ENCODE results near the gene GALNTL6. TPM values are rescaled to one million over a fixed set of nuclear protein-coding genes. Genes with fewer than 3 reads are reported as not detected.
"Not testable (repeated sequence)": the region's sequence is repeated elsewhere in the genome, so short reads cannot be mapped to it uniquely, and the experiment has no call there.

The GALNTL6 gene
- polyA plus RNA-seq, 12 donors, result 0.19 to 2.6 (median 0.70) TPM; not detected in 2

DNA sequence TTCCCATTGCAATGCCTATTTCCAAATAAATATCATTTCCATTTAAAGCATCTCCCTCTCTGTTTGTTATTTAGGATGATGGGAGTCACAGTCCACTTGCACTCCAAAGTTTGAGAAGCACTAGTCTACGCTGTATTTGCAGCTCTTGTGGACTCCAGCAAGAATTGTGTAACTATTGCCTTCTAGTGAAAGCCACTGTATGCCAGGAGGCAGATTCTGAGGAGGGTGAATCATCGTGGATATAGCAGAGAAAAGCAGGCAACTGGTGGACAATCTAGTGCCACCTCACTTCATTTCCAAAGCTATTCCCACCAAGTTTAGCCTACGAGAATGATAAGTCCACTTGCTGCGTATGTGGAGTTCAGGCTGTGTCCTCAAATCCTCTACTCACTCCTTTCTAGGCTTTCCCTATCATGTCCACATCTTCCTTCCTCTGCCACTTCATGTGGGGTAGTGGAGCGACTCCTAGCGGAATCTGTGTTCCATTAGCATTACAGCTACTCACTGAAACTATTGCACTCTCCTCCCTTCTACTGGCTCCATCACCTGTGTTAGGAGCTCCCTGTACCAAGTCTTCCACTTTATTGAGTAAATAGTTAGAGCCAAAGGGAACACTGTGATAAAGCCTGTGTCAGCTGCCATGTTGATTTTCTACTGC, 853.6 kb downstream of the GALNTL6 start:
- no peak for DNase-seq

DNA sequence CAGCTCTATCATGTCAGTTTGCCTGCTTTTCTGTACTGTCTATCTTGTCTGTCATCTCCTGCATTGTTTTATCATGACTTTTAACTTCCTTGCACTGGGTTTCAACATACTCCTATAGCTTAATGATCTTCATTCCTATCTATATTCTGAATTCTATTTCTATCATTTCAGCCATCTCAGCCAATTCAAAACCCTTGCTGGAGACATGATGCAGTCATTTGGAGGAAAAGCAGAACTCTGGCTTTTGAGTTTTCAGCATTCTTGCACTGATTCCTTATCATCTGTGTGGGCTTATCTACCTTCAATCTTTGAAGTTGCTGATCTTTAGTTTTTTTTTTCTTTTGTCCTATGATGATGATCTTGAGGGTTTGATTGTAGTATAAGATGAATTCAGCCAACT, 861.6 kb downstream of the GALNTL6 start:
- DNase-seq, result no peak

DNA sequence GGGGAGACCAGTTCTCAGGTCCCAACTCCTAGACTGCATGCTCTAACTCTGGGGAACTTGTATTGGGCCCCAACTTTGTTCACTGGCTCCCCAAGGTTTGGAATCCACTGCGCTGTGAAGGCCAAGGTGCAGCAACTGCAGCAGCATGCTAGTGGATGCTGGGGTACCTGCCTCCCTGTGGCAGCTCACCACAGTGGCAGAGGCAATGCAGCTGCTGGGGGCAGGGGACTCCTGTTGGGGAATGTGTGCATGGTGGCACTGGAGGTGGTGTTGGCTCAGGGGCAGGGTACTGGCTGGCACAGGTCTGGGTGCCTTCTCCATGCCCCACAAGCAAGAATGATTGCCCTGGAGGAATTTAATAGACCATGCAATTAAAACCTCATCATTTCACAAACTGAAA, 862.0 kb downstream of the GALNTL6 start:
- DNase-seq, result no peak

DNA sequence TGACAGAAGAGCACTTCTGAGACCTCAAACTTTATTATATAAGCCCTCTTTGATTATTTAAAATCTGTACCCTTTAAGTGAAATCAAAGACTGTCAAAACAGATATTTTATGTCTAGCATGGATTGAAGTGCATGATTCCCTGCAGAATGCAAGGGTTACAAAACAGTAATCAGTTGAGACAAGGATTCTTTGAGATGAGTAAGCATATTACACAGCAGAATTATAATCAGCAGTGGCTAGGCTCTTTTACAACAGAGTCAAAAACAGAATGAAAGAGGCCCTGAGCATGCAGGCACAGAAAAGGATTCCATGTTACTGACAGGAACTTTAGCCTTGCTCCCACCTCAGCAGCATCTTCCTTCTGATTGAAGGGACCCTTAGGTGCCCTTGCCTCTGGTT, 867.5 kb downstream of the GALNTL6 start:
- DNase-seq, result no peak

DNA sequence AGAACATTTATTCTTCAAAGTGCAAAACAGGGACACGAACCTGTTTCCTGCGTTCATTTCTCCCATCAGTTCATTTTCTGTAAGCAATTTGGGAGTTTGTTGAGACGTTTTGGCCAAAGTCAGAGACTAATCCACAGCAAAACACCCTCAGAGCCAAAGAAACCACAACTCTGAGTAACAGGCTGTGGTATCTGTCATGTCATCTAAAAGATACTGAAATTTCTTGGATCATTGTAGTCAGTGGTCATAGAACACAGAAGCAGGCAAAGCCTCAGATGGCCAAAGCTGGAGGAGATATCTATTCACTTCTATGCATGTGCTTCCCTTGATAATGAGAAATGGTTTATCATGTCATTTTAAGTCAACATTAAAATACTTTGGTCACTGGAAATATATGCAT, 869.8 kb downstream of the GALNTL6 start:
- no peak for DNase-seq

DNA sequence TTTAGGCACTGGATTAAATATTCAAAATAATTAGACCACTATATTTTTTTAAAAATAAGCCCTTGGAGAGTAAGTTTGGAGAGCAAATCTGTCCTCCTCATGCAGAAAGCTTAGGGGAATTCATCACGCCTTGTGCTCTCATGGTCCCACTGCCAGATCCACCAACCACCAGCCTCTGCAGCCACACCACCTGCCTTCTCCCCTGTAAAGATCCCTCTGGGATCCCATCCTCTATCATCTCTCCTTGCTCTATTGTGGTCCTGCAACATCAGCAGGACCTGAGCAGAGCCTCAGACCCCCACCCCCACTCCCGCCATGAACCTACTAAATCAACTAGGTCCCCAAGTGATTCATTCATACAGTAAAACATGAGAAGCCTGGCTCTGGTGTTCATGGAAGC, 872.8 kb downstream of the GALNTL6 start:
- no peak for DNase-seq

DNA sequence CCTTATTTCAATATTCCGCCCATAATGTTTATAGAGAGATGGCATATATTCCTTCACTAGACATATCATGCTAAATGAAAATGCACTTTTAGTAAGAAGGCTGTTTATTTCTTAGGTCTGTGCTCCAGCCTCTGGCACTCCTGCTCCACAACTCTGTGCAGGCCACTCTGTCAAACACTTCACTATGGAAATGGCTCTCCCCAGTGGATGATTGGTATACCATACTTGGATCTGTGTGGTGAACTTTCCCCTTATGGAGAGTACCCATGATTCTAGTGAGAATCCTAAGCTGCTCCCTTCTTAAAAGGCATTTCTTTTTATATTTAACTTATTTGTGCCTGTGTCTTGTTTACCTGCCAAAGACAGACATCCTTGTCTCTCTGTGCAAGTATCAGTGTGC, 875.3 kb downstream of the GALNTL6 start:
- no peak for DNase-seq

DNA sequence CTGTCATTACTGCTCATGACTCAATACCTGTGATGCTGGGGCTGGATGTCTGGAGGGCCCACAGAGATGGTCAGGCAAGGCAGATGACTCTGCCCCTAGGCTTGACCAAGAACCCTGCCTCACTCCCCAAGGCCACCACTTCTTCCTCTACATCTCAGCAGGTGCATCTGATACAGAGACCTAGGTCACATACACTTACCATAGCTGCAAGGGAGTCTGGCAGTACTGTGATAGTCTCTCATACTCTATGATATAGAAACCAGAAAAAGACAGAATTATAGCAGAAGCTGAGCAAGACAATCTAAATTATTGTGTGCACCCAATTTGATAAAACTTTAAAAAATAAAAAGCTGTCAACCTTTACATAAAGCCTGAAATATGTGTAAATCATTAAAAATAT, 878.3 kb downstream of the GALNTL6 start:
- DNase-seq, result no peak

DNA sequence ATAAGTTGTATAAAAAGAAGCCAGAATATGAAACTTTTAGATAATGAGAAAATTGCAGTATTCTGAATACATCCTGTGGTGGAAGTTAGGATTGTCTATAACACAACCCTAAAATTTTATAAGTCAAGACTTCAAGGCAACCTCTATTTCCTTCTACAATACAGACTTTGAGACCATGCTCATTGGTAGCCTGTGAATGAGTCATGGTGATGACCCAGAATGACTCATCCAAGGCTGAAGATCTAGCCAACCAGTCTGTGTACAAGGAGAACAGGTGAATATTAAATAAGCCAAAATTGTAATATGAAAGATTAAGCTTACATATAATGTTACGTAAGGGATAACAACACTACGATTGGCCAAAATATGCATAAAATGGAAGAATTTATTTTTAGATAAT, 879.5 kb downstream of the GALNTL6 start:
- DNase-seq, result no peak

DNA sequence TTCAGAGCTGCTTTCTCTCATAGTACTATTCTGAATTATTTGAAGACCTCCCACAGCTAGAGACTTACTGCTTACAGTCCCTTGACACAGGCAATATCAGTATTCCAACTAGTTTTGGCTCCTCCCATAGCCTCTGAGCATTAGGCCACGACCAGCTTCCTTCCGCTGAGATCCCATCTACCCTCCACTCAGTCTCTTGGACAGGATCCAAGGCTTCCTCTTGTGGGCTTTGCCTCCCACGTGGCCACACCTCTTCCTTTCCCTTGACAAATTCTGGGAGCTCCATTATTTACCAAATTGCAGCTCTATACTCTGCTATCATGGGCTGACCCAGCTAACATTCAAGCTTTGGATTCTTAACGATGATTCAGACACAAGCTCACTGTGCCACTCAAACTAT, 885.1 kb downstream of the GALNTL6 start:
- no peak for DNase-seq

DNA sequence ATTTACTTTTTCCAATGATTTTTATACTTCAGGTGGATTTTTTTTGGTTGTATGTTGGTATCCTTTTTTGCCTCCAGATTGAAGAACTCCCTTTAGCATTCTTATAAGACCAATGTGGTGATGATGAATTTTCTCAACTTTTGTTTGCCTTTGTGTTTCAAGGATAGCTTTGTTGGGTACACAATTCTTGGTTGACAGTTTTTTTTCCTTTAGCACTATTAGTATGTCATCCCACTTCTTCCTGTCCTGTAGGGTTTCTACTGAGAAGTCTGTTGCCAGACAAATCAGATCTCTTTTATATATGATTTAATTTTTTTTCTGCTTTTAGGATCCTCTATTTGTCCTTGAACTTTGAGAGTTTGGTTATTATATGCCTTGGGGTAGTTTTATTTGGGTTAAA, 892.4 kb downstream of the GALNTL6 start:
- no peak for DNase-seq

DNA sequence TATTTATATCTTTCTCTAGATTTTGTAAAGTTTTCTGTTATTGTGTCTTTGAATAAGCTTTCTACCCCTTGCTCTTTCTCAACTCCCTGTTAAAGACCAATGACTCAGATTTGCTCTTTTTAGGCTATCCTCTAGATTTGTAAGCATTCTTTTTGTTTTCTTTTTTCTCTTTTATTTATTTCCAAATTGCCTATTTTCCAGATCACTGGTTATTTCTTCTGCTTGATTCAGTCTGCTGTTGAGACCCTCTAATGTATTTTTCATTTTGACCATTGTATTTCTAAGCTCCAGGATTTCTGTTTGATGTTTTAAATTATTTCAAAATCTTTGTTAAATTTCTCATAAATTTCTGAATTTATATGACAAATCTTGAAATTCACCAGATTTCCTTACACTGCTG, 892.8 kb downstream of the GALNTL6 start:
- no peak for DNase-seq

DNA sequence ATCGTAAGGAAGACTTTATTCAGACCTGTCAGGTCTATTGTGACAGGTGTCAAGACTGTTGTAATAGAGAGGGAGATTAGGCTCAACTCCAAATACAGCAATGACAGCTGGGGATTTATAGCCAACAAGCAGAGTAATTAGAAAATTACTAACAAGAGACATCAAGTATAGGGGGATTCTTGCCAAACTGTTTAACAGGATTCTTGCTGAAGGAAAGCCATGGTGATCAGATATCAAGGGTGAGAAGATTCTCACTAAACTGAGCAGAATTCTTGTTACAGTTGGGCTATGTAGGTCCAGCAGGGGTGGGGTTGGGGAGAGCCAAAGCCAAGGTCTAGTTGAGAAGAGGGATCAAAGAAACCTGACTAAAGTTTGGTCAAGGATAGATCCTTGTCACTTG, 894.4 kb downstream of the GALNTL6 start:
- no peak for DNase-seq

DNA sequence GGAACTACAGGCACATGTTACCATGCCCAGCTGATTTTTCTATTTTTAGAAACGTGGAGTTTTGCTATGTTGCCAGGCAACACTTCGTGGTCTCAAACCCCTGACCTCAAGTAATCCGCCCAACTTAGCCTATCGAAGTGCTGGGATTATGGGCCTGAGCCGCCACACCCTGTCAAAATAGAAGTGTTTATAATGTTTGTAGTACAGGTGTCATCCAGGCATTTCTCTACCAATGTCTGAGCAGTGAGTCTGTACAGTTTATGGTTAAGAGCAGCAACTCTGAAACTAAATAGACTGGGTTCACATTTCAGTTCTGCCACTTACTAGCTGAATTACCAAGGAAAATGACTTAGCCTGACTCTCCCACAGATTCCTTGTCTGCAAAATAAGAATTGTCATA, 895.0 kb downstream of the GALNTL6 start:
- DNase-seq, result no peak

DNA sequence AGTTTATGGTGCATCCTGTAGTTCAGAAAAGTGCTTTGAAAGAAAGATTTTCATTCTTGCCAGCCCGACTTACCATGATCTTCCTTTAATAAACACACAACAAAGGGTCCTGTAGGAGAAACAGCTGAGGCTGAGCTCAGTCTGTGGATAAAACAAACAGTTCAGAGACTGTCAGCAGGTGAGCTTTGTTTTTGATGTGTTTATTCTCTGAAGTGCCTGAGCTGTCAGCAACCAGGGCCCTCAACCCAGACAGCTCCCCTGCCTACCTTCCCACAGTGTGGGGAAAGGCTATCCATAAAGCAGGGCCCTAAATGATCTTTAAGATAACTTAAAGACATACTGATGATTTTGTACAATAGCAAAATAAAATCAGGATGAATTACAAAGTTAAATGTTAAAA, 896.2 kb downstream of the GALNTL6 start:
- no peak for DNase-seq

DNA sequence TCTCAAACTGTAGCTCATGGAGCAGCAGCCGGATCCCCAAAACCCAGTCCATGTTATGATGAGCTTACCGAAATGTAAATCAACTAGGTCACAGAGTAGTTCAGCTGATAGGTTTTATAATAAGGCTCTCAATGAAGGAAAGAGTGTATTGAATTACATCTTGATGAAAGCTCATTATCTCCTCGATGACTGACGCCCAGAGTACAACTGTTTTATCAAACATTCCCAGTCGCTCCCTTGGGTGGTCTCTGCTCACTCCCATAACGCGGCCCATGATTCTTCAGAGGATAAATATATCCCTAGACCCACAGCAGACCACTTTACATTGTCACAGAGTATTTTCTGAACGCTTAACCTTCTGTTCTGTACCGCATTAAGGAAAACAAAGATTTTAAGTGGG, 903.1 kb downstream of the GALNTL6 start:
- DNase-seq, result no peak

DNA sequence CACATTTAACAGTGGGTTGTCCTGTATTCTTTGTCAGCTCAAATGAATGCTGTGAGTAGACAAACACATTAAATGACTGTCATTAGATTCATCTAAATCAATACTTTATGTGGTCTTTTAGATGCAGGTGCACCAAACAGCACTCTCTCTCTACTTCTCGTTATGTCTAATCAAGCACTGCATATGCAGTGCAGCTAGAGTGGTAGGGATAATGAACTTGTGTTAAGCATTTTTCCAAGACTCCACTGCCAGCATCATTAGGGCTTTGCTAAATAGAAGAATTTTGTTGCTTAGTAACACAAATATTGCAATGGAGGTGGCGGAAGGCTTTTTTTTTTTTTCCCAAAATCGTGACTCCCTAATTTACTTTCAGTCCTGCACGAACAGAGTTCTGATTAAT, 908.5 kb downstream of the GALNTL6 start:
- DNase-seq, result no peak

DNA sequence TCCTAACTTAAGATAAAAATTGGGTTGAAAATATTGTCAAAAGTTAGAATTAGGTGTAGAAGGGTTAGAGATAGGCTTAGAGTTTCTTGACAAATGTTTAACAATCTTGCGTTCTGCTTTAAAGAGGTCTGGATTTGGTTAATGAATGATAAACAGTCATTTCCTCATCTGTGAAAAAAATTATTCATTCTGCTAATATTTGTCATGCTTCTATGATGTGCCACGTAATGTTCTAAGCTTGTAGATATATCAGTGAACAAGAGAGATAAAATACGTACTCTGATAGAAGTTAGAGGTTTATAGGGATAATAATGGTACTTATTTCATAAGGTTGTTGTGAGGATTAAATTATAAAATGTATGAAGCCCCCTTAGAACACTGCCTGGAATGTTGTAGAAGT, 912.4 kb downstream of the GALNTL6 start:
- DNase-seq, result no peak

DNA sequence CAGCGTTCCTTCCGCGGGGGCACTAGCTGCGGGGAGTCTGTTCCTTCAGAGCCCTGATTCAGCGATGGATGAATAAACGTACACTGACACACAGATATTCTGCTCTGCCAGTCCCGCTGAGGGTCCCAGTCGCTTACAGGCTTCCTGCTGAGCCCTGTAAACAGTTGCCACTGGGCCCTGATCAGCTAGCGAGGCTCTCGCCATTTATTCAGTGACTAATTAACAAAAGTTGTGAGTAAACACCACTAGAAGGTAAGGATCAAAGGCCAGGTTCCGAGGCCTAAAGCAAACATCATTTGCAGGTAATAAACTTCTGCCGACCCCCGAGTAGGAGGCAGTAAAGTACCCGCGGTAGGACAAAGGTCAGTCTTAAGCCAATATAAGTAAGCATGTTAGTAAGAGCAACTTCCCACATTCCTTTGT, 912.8 kb downstream of the GALNTL6 start:
- DNase-seq, result no peak

DNA sequence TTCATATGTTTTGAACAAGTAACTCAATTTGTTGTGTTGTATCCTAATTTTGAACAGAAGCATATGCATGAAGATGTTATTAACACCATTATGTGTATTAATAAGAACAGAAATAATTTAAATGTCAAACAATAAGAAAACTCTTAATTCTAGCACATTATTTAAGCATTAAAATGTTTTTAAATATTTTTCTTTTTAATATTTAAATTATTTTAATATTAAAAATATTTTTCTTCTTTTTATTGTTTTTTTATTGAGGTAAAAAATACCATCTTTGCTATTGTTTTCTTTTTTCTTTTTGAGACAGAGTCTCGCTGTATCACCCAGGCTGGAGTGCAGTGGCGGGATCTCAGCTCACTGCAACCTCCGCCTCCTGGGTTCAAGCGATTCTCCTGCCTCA, 914.4 kb downstream of the GALNTL6 start:
- DNase-seq, result no peak

DNA sequence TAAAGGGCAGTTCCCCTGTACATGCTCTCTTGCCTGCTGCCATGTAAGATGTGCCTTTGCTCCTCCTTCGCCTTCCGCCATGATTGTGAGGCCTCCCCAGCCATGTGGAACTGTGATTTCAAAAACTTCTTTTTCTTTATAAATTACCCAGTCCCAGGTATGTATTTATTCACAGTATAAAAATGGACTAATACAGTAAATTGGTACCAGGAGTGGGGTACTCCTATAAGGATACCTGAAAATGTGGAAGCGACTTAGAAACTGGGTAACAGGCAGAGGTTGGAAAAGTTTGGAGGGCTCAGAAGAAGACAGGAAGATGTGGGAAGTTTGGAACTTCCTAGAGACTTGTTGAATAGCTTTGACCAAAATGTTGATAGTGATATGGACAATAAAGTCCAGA, 920.4 kb downstream of the GALNTL6 start:
- DNase-seq, result not testable (repeated sequence)

DNA sequence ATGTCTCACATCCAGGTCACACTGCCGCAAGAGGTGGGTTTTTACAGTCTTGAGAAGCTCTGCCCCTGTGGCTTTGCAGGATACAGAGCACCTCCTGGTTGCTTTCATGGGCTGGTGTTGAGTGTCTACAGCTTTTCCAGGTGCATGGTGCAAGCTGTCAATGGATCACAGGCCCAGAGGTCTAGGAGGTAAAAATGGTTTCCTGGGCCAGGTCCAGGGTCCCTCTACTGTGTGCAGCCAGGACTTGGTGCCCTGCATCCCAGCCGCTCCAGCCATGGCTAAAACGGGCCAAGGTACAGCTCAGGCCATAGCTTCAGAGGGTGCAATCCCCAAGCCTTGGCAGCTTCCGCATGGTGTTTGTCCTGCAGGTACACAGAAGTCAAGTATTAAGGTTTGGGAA, 921.4 kb downstream of the GALNTL6 start:
- no peak for DNase-seq

DNA sequence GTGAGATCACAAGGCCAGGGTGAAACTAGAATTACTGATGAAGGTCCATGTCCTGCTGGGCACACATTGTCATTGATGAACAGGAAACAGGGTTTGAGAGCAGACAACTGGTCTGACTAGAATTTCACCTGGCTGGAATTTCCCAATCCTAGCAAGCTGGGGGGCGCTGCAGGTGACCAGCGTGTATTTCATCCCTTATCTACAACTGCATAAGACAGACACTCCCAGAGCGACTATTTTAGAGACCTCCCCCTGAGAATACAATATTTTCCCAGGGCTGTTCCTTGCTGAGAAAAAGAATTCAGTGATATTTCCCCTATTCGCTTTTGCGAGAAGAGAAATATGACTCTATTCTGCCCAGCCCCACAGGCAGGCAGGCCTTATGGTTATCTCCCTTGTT, 922.8 kb downstream of the GALNTL6 start:
- no peak for DNase-seq

DNA sequence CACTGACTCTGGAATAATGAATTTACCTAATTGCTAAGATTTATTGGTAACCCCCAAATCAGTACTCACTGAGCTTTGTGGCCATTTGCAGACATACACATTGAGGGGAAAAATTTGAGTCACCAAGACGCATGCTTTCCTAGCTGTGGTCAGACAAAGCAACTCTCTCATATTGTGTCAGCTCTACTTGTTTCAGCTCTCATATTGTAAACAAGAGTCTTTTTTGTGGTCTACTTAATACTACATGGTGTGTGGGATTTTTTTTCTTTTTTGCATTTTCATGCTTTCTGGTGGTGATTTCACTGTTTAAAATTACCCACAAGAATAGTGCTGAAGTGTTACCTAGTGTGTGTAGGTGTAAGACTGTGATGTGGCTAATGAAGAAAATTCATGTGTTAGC, 927.2 kb downstream of the GALNTL6 start:
- DNase-seq, result no peak

DNA sequence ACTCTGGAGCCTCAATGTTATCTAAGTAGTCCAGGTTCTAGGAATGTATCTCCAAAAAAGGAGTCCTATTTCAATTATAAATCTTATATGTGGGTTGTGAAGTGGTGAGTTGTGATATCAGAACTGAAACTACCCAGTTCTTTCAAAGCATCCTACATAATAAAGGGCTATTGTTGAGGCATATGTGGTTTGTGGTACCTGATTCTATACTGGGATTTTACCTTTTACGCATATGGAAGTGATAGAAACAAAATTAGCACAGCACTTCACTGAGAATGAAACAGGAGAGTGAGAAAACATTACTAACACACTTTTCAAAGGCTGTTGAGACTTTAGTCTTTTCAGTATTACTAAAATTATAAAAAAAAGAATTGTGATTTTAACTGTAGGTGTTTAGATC, 937.7 kb downstream of the GALNTL6 start:
- no peak for DNase-seq
